Esophagus mucosa (tissue), 1 donor: Measurements from ENCODE around the gene NME3. TPM values are rescaled to one million over a fixed set of nuclear protein-coding genes. Genes with fewer than 3 reads are reported as not detected.

Experiments
- ATAC-seq: fragments of 200-7000 bp; cut with Tn5 transposase; one replicate; pipeline ENCODE4 v1.9.1; 2020
- total RNA-seq: library from RNA; stranded (reverse); gene quantifications from one replicate; pipeline ENCODE4 v1.2.4, GENCODE V29; 2023
- donor health status: DM: yes; HTN: yes; CAD: no.

NME3 gene
- total RNA-seq, 1 donor from 2014 or later, result 29.6 TPM

- peak; percentile 14 for ATAC-seq
These were observed 8.7 kb upstream of the NME3 start for GRCh38 chr16:1779741-1780676.

DNA sequence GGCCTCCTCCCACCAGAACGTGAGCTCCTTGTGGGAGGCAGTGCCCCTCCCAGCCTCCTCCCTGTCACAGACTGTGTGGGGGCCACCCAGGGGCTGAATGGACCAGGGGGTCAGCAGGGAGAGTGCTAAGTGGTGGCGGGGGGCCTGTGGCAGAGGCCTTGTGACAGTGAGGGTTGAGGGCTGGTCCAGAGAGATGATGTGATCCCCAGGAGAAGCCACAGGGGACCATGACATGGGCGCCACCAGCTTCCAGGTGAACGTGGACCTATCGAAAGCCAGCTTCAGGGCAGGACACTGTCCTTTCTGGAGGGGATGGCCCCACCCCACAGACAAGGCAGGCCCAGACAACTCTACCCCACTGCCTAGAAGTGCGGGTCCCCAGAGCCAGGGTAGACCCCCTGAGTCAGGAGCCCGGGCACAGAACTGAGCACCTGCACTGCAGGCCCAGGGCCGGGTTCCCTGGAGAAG is 7.9 kb upstream of the NME3 start:
- ATAC-seq, result no peak

GRCh38 chr16:1778200-1779179 is 7.1 kb upstream of the NME3 start:
- no peak for ATAC-seq

DNA sequence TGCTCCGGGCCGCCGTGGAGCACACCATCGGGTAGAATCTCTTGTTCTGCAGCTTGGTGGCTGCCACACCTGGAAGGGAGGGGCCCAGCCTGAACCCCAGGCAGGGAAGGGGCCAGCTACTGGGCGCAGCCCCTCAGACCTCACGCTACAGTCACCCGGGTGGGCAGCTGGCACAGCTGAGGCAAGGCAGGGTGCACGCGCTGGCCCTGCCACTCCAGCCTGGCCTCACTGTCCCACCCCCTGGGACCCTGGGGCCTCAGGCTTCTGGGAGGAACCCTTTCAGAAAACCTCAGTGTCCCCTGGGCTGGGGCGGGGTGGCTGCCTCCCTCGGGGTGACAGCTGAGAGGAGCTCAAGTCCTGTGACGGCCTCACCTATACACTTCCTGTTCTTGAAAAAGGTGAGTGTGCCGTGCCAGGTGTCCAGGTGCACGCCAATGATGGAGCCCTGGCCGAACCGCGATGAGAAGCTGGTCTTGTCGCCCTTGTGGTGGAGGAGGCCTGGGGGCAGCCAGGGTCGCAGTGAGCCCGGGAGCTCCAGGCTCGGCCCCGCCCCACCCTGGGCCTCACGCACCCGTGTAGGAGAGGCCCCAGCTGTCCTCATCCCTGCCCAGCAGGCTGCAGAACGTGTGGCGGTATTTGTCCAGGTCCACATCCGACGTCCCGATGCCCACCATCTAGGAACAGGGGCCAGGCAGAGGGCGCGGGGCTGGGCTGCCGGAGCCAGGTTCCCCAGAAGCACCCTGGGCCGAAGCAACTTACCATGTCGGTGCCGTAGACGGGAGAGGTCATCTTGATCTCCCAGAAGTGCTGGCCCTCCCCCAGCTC is 6.2 kb upstream of the NME3 start:
- no peak for ATAC-seq

DNA sequence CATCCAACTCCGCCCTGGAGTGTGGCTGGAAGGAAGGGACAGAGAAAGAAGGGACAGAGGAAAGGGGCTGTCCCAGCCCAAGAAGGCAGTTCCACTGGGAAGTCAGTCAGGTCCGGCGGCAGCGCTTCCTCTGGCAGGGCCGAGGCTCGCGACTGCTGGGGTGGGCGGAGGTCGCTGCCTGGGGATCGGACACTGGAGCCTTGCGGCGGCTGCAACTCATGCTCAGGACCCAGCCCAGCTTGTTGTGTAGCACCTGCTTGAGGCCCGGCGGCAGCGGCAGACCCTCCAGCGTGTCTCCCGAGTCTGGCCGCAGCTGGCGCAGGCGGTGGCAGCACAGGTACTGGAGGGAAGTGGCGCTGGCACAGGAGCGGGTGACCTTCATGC is 5.6 kb upstream of the NME3 start:
- no peak for ATAC-seq

- ATAC-seq, result no peak
These were observed 5.3 kb upstream of the NME3 start for GRCh38 chr16:1776672-1776955.

DNA sequence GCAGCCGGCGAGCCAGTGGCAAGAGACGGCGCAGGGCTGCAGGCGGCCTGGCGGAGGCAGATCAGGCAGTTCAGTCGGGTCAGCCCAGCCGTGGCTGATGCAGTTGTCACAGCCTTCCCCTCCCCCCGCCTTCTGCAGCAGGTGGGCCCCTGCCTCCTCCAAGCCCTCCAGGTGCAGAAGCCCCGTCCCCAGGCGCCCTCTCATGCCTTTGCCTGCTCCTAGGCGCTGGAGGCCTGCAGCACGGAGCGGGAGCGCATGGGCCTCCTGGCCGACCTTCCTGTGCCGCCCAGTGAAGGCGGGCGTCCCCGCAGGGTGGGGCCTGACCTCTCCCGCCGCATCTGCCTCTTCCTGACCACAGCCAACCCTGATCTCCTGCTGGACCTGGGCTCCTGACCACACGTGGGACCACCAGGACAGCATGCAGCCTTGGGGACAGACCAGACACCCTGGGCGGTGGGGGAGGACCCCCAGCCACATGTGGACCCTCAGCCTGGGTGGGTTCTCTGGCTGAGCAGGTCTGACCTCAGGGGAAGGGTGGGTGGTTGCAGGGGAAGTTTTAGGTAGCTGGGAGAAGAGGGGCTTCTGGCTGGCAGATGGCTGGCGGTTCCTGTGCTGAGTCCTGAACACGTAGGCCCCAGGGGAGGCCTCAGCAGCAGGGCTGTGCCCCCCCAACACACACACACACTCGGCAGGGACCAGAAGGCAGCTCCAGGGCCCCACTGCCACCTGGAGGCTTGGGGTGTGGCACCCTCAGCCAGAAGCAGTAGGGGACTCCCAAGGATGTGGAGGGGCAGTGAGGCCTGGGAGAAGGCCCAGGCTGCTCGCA is 4.7 kb upstream of the NME3 start:
- ATAC-seq, result no peak

DNA sequence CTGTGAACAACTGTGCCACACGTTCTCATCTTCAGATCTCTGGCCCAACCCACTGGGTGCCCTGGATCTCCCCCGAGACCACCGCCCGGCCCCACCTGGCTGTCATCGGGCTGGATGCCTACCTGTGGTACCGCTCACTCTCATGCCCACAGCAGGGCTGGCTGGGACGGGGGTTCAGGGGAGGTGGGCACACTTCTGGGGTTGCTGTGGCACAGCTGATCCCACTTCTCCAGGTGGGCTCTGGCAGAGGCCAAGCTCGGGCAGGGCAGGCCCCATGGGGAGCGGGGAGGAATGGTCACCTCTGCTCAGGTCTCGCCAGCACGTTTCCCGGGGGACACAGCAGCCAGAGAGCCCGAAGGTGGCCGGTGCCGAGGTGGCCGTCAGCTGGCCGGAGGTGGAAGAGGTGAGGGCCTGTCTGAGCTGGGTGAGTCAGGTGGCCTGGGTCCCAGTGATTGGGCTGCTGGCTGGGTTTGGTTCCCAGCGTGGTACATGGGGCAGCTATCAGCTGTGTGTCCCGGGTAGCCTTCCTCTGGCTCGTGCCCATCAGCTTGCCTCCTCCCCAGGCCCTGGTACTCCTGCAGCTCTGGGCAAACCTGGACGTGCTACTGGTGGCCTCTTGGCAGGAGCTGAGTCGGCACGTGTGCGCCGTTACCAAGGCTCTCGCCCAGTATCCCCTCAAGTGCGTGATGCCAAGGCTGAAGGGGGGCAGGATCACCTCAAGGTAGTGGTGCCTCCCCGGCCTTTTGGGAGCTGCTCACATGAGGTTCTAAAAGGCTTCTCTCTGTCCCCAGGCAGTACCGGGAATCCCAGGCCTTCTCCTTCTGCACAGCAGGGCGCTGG is 3.9 kb upstream of the NME3 start:
- ATAC-seq, result no peak

GRCh38 chr16:1774448-1774780 is 3.1 kb upstream of the NME3 start:
- no peak for ATAC-seq

- ATAC-seq, result no peak
These were observed 2.5 kb upstream of the NME3 start for GRCh38 chr16:1773703-1774447.

DNA sequence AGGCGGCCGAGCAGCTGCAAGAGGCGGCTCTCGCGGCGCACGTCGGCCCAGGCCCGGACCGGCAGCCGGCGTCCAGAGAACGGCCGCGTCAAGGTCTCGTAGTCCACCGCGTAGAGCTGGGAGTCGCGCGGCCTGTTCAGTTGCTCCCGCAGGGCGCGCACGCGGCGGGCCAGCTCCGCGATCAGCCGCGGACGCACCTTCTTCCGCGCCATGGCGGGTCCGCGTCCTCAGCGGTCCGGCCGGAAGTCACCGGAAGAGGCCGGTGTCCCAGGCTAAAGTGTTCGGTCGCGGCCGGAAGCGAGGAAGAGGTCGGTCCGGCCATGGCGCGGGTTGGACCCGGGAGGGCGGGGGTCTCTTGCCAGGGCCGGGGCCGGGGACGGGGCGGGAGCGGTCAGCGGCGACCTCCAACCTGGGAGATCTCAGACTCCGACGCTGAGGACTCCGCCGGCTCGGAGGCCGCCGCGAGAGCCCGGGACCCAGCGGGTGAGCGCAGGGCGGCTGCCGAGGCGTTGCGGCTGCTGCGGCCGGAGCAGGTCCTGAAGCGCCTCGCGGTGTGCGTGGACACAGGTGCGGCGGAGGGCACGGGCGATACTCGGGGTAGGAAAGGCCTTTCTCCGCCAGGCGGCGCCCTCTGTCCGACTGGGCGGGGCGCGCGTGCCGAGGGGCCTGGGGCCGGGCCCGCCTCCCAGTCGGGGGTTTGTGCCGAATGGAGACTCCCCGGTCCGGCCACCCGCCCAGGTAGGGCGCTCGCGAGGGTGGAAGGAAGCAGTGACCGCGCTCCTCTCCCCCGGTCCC is 1.8 kb upstream of the NME3 start, which contains the start of gene MRPS34:
TSS of gene MRPS34 (minus strand) at position 227 of the 795 bp plus-strand sequence. CDS start at position 212, 15 bp downstream.
- peak; percentile 63 for ATAC-seq

- ATAC-seq, result peak; percentile 47
These were observed 1.1 kb upstream of the NME3 start, which contains the start of gene EME2 for GRCh38 chr16:1772362-1772907. Gene EME2 (plus strand): TSS chr16:1772810. CDS start chr16:1773228, 418 bp downstream.

DNA sequence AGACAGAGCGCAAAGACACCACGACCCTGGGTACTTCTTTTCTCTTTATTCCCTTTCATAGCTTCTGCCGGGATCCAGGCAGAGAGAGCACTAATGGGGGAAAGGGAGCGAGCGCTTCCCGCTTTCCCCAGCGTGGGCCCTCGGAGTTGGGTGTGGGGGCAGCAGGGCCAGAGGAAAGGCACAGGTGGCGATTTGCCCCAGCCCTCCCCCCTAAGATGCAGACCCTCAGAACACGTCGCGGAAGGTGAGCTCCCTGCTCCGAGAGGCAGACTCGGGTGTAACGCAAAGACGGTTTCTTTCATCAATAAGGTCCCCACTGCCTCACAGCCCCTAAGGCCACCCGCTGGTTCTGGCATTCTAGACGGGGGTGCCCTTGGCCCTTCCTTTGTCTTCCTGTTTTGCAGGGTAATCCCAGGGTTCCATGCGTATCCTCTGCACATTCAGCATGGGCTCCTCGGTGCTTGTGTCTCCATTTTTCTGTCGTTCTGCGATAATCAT is 570 bp upstream of the NME3 start:
- no peak for ATAC-seq

- peak; percentile 21 for ATAC-seq
These were observed 785 bp downstream of the NME3 start for GRCh38 chr16:1770328-1771187.

DNA sequence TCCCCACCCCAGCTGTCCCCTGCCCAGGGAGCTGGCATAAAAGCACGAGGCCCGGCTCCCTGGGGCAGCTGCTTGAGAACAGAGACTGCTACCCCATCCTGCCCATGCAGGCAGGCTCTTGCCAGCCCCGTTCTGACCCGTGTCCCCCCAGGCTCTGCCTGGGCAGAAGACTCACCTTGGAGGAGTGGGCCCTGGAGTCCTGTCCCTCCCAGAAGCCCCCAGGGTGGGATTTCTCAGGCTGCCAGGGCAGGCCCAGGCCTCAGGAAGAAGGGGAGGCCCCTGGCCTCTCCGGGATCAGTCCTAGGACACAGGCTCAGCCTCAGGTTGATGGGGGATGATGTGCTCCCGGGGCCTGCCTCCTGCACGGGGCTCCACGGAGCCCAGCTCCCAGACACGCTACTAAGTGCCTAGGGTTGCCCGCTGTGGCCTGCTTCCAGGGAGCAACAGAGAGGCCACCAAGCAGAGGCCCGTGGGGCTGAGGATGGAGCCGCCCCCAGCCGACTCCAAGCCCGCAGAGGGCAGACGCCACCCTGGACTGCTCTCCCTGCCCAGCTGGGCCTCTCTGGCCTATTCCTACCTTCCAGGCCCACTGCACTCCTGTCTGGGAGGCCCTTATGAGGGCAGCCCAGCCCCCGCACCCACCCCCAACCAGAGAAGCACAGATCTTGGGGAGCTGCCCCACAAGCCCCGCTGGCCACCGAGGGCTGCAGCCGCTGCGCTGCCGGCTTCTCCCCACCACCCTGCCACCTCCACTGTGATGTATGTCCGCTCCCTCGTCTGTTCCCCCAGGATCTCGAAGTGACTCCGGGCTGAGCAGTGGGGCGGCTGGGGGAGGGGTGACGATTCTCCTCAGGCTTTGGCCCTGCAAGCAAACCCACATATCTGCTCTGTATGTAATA is 1.7 kb downstream of the NME3 start:
- ATAC-seq, result no peak

GRCh38 chr16:1768767-1769401 is 2.5 kb downstream of the NME3 start:
- ATAC-seq, result no peak
